Measurements from ENCODE around the gene PICALM.
A peak's percentile ranks its signal among the peaks of the same experiment; 100 is the strongest.

PICALM gene

GRCh38 chr11:86081455-86081854, 12.6 kb upstream of the PICALM start:
- no peak for TF ChIP-seq CTCF (IDR thresholded peaks at IDR 0.05; ENCODE audit: insufficient read depth, low read depth, low read length, missing control alignments)
- no peak overlapping the region for H3K4me3 ChIP-seq (ENCODE audit: low read depth, low read length)
- no peak for DNase-seq (ENCODE audit: low read depth)

GRCh38 chr11:86079421-86079820, 10.5 kb upstream of the PICALM start:
- no peak overlapping the region for H3K4me3 ChIP-seq (ENCODE audit: low read depth, low read length)
- TF ChIP-seq CTCF (IDR thresholded peaks at IDR 0.05; ENCODE audit: insufficient read depth, low read depth, low read length, missing control alignments) = no peak
- no peak for DNase-seq (ENCODE audit: low read depth)

- no peak for TF ChIP-seq CTCF (IDR thresholded peaks at IDR 0.05; ENCODE audit: insufficient read depth, low read depth, low read length, missing control alignments)
- H3K4me3 ChIP-seq (ENCODE audit: low read depth, low read length) = no peak overlapping the region
- DNase-seq (ENCODE audit: low read depth) = no peak
These were observed 5.1 kb upstream of the PICALM start for GRCh38 chr11:86073948-86074347.

- TF ChIP-seq CTCF (IDR thresholded peaks at IDR 0.05; ENCODE audit: insufficient read depth, low read depth, low read length, missing control alignments) = no peak
- no peak overlapping the region for H3K4me3 ChIP-seq (ENCODE audit: low read depth, low read length)
- DNase-seq (ENCODE audit: low read depth) = no peak
These were observed 3.3 kb upstream of the PICALM start for GRCh38 chr11:86072211-86072610.

- TF ChIP-seq CTCF (IDR thresholded peaks at IDR 0.05; ENCODE audit: insufficient read depth, low read depth, low read length, missing control alignments) = no peak
- peak overlapping the region; percentile 86 for H3K4me3 ChIP-seq (ENCODE audit: low read depth, low read length)
- DNase-seq (ENCODE audit: low read depth) = no peak
These were observed 1.5 kb upstream of the PICALM start for GRCh38 chr11:86070142-86071056.

GRCh38 chr11:86069408-86070101, 671 bp upstream of the PICALM start:
- H3K4me3 ChIP-seq (ENCODE audit: low read depth, low read length) = peak overlapping the region; percentile 86
- peak; percentile 76 for DNase-seq (ENCODE audit: low read depth)
- no peak for TF ChIP-seq CTCF (IDR thresholded peaks at IDR 0.05; ENCODE audit: insufficient read depth, low read depth, low read length, missing control alignments)
